Measurements from ENCODE around the gene SPP2. TPM values are rescaled to one million over a fixed set of nuclear protein-coding genes. Genes with fewer than 3 reads are reported as not detected.

SPP2 gene
- total RNA-seq, 1 donor from 2014 or later = not detected

DNA sequence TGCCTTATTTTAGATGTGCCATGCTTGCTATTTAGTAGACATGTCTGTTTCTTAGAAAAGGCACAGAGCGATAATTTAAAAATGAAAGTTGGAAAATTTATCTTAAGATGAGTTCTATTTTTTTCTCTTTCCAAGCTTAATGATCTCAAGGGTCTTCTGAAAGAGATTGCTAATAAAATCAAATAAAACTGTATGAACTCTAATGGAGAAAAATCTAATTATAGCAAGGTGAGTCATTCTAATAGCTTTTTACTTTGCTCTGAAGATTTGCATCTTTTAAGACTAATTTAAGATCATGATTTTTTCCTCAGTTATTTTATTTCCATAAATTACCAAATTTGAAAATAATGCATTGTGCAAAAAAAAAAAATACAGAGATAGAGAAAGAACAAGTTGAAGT lies 36.1 kb upstream of the SPP2 start:
- no peak for TF ChIP-seq CTCF (conservative IDR thresholded peaks at IDR 0.05; ENCODE audit: low read depth, low read length)
- H3K4me3 ChIP-seq (ENCODE audit: low read depth, low read length) = no peak overlapping the region
- DNase-seq (ENCODE audit: low read depth) = no peak

DNA sequence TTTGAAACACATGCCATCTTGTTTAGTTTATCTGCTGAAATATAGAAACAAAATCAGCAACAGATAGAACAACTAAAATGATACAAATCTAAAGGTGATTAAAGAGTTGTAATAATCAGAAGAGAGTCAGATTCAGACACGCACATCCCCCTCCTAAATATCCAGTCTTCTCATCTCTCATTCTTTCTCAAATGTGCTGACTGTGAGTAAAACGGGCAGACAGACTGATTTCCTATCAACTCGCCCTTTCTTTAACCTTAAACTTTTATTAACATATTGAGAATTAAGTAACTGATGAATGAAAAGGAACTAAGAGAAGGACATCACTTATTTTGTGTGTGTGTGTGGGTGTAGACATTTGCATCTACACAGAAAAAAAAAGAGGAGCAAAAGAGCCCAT lies 34.6 kb upstream of the SPP2 start:
- no peak overlapping the region for H3K4me3 ChIP-seq (ENCODE audit: low read depth, low read length)
- no peak for DNase-seq (ENCODE audit: low read depth)
- no peak for TF ChIP-seq CTCF (conservative IDR thresholded peaks at IDR 0.05; ENCODE audit: low read depth, low read length)

GRCh38 chr2:234019896-234020295 lies 30.6 kb upstream of the SPP2 start:
- no peak for DNase-seq (ENCODE audit: low read depth)
- no peak for TF ChIP-seq CTCF (conservative IDR thresholded peaks at IDR 0.05; ENCODE audit: low read depth, low read length)
- H3K4me3 ChIP-seq (ENCODE audit: low read depth, low read length) = no peak overlapping the region

DNA sequence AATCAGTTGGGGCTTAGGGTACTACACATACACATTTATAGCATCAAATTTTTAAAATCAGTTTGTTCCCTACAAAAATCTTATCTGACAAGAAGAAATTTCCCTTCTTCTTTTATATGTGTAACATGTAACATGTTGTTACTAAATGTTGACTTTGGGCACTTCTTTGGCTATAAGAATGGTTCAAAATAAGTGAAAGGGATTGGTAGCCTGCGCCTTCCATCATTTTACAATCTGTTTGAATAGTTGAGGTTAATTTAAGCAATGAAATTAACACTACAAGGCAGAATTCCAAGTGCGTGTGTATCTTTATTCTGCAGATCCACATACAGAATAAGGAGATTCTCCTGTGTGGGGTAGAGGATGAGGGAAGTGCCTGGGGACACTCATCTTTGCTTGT lies 30.2 kb upstream of the SPP2 start:
- no peak overlapping the region for H3K4me3 ChIP-seq (ENCODE audit: low read depth, low read length)
- no peak for DNase-seq (ENCODE audit: low read depth)
- no peak for TF ChIP-seq CTCF (conservative IDR thresholded peaks at IDR 0.05; ENCODE audit: low read depth, low read length)

GRCh38 chr2:234022424-234022823 lies 28.1 kb upstream of the SPP2 start:
- no peak overlapping the region for H3K4me3 ChIP-seq (ENCODE audit: low read depth, low read length)
- TF ChIP-seq CTCF (conservative IDR thresholded peaks at IDR 0.05; ENCODE audit: low read depth, low read length) = no peak
- DNase-seq (ENCODE audit: low read depth) = no peak

GRCh38 chr2:234024304-234024703 lies 26.2 kb upstream of the SPP2 start:
- no peak overlapping the region for H3K4me3 ChIP-seq (ENCODE audit: low read depth, low read length)
- DNase-seq (ENCODE audit: low read depth) = no peak
- TF ChIP-seq CTCF (conservative IDR thresholded peaks at IDR 0.05; ENCODE audit: low read depth, low read length) = no peak

GRCh38 chr2:234025466-234025865 lies 25.0 kb upstream of the SPP2 start:
- TF ChIP-seq CTCF (conservative IDR thresholded peaks at IDR 0.05; ENCODE audit: low read depth, low read length) = no peak
- DNase-seq (ENCODE audit: low read depth) = no peak
- peak overlapping the region; percentile 19 for H3K4me3 ChIP-seq (ENCODE audit: low read depth, low read length)
